ENCODE data around the gene PRSS2.

DNA sequence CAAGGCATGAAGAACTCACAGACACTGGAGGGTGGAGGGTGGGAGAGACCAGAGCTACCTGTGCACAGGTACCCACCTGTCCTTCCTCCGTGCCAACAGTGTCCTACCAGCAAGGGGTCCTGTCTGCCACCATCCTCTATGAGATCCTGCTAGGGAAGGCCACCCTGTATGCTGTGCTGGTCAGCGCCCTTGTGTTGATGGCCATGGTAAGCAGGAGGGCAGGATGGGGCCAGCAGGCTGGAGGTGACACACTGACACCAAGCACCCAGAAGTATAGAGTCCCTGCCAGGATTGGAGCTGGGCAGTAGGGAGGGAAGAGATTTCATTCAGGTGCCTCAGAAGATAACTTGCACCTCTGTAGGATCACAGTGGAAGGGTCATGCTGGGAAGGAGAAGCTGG is 21.8 kb downstream of the PRSS2 start:
- TF ChIP-seq, protein P1, sequence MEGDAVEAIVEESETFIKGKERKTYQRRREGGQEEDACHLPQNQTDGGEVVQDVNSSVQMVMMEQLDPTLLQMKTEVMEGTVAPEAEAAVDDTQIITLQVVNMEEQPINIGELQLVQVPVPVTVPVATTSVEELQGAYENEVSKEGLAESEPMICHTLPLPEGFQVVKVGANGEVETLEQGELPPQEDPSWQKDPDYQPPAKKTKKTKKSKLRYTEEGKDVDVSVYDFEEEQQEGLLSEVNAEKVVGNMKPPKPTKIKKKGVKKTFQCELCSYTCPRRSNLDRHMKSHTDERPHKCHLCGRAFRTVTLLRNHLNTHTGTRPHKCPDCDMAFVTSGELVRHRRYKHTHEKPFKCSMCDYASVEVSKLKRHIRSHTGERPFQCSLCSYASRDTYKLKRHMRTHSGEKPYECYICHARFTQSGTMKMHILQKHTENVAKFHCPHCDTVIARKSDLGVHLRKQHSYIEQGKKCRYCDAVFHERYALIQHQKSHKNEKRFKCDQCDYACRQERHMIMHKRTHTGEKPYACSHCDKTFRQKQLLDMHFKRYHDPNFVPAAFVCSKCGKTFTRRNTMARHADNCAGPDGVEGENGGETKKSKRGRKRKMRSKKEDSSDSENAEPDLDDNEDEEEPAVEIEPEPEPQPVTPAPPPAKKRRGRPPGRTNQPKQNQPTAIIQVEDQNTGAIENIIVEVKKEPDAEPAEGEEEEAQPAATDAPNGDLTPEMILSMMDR (IDR thresholded peaks at IDR 0.05; ENCODE audit: low read depth, low read length, poor library complexity, severe bottlenecking): no peak
- no peak for TF ChIP-seq EZH2phosphoT487 (IDR thresholded peaks at IDR 0.05; ENCODE audit: borderline replicate concordance, low read length)
